Left ventricle myocardium inferior (tissue), 1 donor: ENCODE results near the gene ARHGEF2. TPM values are rescaled to one million over a fixed set of nuclear protein-coding genes. Genes with fewer than 3 reads are reported as not detected.

Experiments used
- DNase-seq: peaks from one replicate; pipeline ENCODE4 v3.0.0-alpha.2; 2020
- H3K27ac ChIP-seq: fragments of 200-600 bp; replicated peaks from 2 replicates; pipeline ENCODE4 v1.8.0; 2021
- H3K27me3 ChIP-seq: fragments of 200-600 bp; 2 replicates; pipeline ENCODE4 v1.8.0; 2021; ENCODE audit warnings: low read depth
- H3K36me3 ChIP-seq: fragments of 200-600 bp; 2 replicates; pipeline ENCODE4 v1.8.0; 2021
- H3K4me1 ChIP-seq: fragments of 200-600 bp; 2 replicates; pipeline ENCODE4 v1.8.0; 2021
- H3K4me3 ChIP-seq: fragments of 200-600 bp; 2 replicates; pipeline ENCODE4 v1.8.0; 2021; ENCODE audit warnings: mild to moderate bottlenecking, moderate library complexity
- H3K9me3 ChIP-seq: fragments of 200-600 bp; replicated peaks from 2 replicates; pipeline ENCODE4 v1.8.0; 2021
- CTCF ChIP-seq: fragments of 200-600 bp; IDR thresholded peaks from 2 replicates; pipeline ENCODE4 v1.8.0; 2021; ENCODE audit warnings: antibody characterized with exemption, mild to moderate bottlenecking, borderline replicate concordance
- intact Hi-C: fragments of 100-400 bp; cut with micrococcal nuclease; formaldehyde crosslinking; loops from one replicate; pipeline ENCODE4 v1.11.0; 2022
- long read RNA-seq: library from polyadenylated mRNA; unstranded; transcript quantifications from one replicate; pipeline ENCODE4 v2.0.0, GENCODE V29; 2021
- total RNA-seq: library from RNA; stranded (reverse); fragmentation: NEBNext Ultra II Directional; extraction: Animal tissue kit (Norgen Biotek cat#: 25700); gene quantifications from one replicate; pipeline ENCODE4 v1.2.1, GENCODE V29; 2021
- donor health status: DM: no; HTN: yes; CAD: no; lungs with severe emphysema.

The ARHGEF2 gene
- total RNA-seq = 69.3 TPM
- long read RNA-seq, partial matches to known transcripts = 11 of 15 reads
- long read RNA-seq, other reads (novel, unspliced or antisense) = 4 of 15 reads

- intact Hi-C loops = no loop called here
- peak; percentile 40 for TF ChIP-seq CTCF
- no peaks in the 10 kb centered on the region for H3K27me3 ChIP-seq
- peak; percentile 88 for DNase-seq
- peak within 1 kb of the TSS; percentile 99 for H3K27ac ChIP-seq
- H3K9me3 ChIP-seq = no peaks in the 10 kb centered on the region
- peak within 1 kb of the TSS; percentile 77 for H3K4me3 ChIP-seq
- H3K4me1 ChIP-seq = peaks cover 99% of the 10 kb centered on the region
- H3K36me3 ChIP-seq = peaks cover 6% of the 10 kb centered on the region
Observed at GRCh38 chr1:155978325-155978972, at the start of gene ARHGEF2. TSS of gene ARHGEF2 (minus strand) at chr1:155978547. CDS start at chr1:155978427, 120 bp downstream.

- intact Hi-C loops = no loop called here
- H3K4me1 ChIP-seq = peaks cover 5% of the 10 kb centered on the region
- no peaks in the 10 kb centered on the region for H3K36me3 ChIP-seq
- no peak overlapping the region for H3K27ac ChIP-seq
- TF ChIP-seq CTCF = no peak
- H3K9me3 ChIP-seq = no peaks in the 10 kb centered on the region
- DNase-seq = no peak
- no peaks in the 10 kb centered on the region for H3K27me3 ChIP-seq
- no peak overlapping the region for H3K4me3 ChIP-seq
Observed at GRCh38 chr1:156026588-156026987, 48.2 kb upstream of the ARHGEF2 start.

GRCh38 chr1:156025876-156026275, 47.5 kb upstream of the ARHGEF2 start:
- Histone ChIP-seq H3K27me3 (no peaks in the 10 kb centered on the region), H3K36me3 (no peaks in the 10 kb centered on the region), H3K9me3 (no peaks in the 10 kb centered on the region), H3K4me1 (peaks cover 9% of the 10 kb centered on the region), H3K27ac (no peak overlapping the region), H3K4me3 (no peak overlapping the region)
- DNase-seq = no peak
- intact Hi-C loops = no loop called here
- peak; percentile 61 for TF ChIP-seq CTCF

- intact Hi-C loops = no loop called here
- Histone ChIP-seq H3K27me3 (no peaks in the 10 kb centered on the region), H3K27ac (no peak overlapping the region), H3K36me3 (no peaks in the 10 kb centered on the region), H3K4me3 (no peak overlapping the region), H3K4me1 (peaks cover 20% of the 10 kb centered on the region), H3K9me3 (no peaks in the 10 kb centered on the region)
- no peak for TF ChIP-seq CTCF
- DNase-seq = no peak
Observed at GRCh38 chr1:156024801-156025200, 46.5 kb upstream of the ARHGEF2 start.

GRCh38 chr1:156021954-156022353, 43.6 kb upstream of the ARHGEF2 start:
- intact Hi-C loops = no loop called here
- H3K36me3 ChIP-seq = peaks cover 27% of the 10 kb centered on the region
- no peak for DNase-seq
- H3K4me3 ChIP-seq = no peak overlapping the region
- no peaks in the 10 kb centered on the region for H3K9me3 ChIP-seq
- no peak for TF ChIP-seq CTCF
- no peak overlapping the region for H3K27ac ChIP-seq
- peaks cover 31% of the 10 kb centered on the region for H3K4me1 ChIP-seq
- no peaks in the 10 kb centered on the region for H3K27me3 ChIP-seq
